Spleen (tissue), 11 donors: Measurements from ENCODE around the gene OR2W1. TPM values are rescaled to one million over a fixed set of nuclear protein-coding genes. Genes with fewer than 3 reads are reported as not detected.

Experiments
- DNase-seq: peaks from one replicate; pipeline ENCODE4 v3.0.0-alpha.2; 2020
- H3K27ac ChIP-seq, 8 donors: fragments of 200-600 bp; sonication (generic) in 7 of 8; 1 replicate in 4 of 8; 2 replicates in 4 of 8; pipeline versions ENCODE4 v1.5.0 to v1.8.0; 2016 to 2021; ENCODE audit warnings: inconsistent platforms in 4 of 8, mild to moderate bottlenecking in 4 of 8, moderate library complexity in 1 of 8
- H3K27me3 ChIP-seq, 7 donors: fragments of 200-600 bp; sonication (generic) in 6 of 7; replicated peaks in 1 of 7; 1 replicate in 4 of 7; 2 replicates in 3 of 7; pipeline versions ENCODE4 v1.5.0 to v1.8.0; 2016 to 2021; ENCODE audit warnings: inconsistent platforms in 3 of 7, mild to moderate bottlenecking in 1 of 7
- H3K36me3 ChIP-seq, 6 donors: fragments of 200-600 bp; sonication (generic) in 5 of 6; 1 replicate in 4 of 6; 2 replicates in 2 of 6; pipeline versions ENCODE4 v1.5.0 to v1.8.0; 2016 to 2021; ENCODE audit warnings: inconsistent platforms in 2 of 6
- H3K4me1 ChIP-seq, 6 donors: fragments of 200-600 bp; sonication (generic) in 5 of 6; 1 replicate in 3 of 6; 2 replicates in 3 of 6; pipeline versions ENCODE4 v1.5.0 to v1.8.0; 2016 to 2021; ENCODE audit warnings: inconsistent platforms in 3 of 6
- H3K4me3 ChIP-seq, 8 donors: fragments of 200-600 bp; sonication (generic) in 7 of 8; 1 replicate in 4 of 8; 2 replicates in 4 of 8; pipeline versions ENCODE4 v1.5.0 to v1.8.0; 2016 to 2021; ENCODE audit warnings: inconsistent platforms in 4 of 8, mild to moderate bottlenecking in 4 of 8, moderate library complexity in 2 of 8
- H3K9me3 ChIP-seq, 8 donors: fragments of 200-600 bp; sonication (generic) in 7 of 8; 1 replicate in 4 of 8; 2 replicates in 4 of 8; pipeline versions ENCODE4 v1.5.0 to v1.8.0; 2016 to 2021; ENCODE audit warnings: inconsistent platforms in 4 of 8
- POLR2A ChIP-seq, 3 donors: fragments of 450-650 bp; IDR thresholded peaks; one replicate each; pipeline ENCODE4 v1.5.1; 2017; ENCODE audit warnings: antibody characterized with exemption in 3 of 3, mild to moderate bottlenecking in 1 of 3
- POLR2AphosphoS5 ChIP-seq, 3 donors: sonication (generic); formaldehyde crosslinking; IDR thresholded peaks; one replicate each; pipeline ENCODE4 v1.5.1; 2017; ENCODE audit warnings: antibody characterized with exemption in 3 of 3
- WGBS, 5 donors: extraction: QIAGEN DNeasy Blood & Tissue Kit in 3 of 5; methylation state at CpG; one replicate each; pipeline versions ENCODE4 v1.1.5 to v1.1.7; 2013 to 2018; 5-methylcytosine and 5-hydroxymethylcytosine counted together
- intact Hi-C: fragments of 100-400 bp; cut with DNase I; formaldehyde crosslinking; loops from one replicate; pipeline ENCODE4 v1.15.0; 2023; ENCODE audit warnings: low total_unique reads
- polyA plus RNA-seq, 3 donors: library from polyadenylated mRNA; stranded (reverse); fragments of 200-250 nt; gene quantifications; one replicate each; pipeline ENCODE4 v1.2.1, GENCODE V29; 2013
- total RNA-seq, 7 donors: library from RNA; depleted of rRNA in 3 of 7; stranded (reverse); fragments of >200 nt in 3 of 7; fragmentation: NEBNext Ultra II Directional in 4 of 7; extraction: Animal tissue kit (Norgen Biotek cat#: 25700) in 4 of 7; gene quantifications; one replicate each; pipeline versions ENCODE4 v1.1.0 to v1.2.1, GENCODE V29; 2016 to 2021
- TF ChIP-seq, protein P1 (sequence below), 11 experiments: fragments of 200-600 bp in 7 of 11; fragments of 450-650 bp in 4 of 11; sonication (generic) in 4 of 11; IDR thresholded peaks in 8 of 11; conservative IDR thresholded peaks in 3 of 11; 1 replicate in 7 of 11; 2 replicates in 4 of 11; pipeline versions ENCODE4 v1.4.0 to v1.8.0; 2016 to 2021; ENCODE audit warnings: antibody characterized with exemption in 11 of 11, inconsistent platforms in 4 of 11, mild to moderate bottlenecking in 1 of 11
- donor health status: healthy with polysubstance abuse.
- donor health status: DM: no; HTN: no; CAD: no; lungs with moderate emphysema.
- donor health status: DM: no; HTN: no; CAD: no.
- donor health status: Bipolar disorder and iron deficiency.
- donor health status: healthy.
- donor health status: DM: no; HTN: no; CAD: no.
- donor health status: DM: yes; HTN: yes; CAD: no.

The OR2W1 gene
- total and polyA plus RNA-seq, 10 donors: not detected

DNA sequence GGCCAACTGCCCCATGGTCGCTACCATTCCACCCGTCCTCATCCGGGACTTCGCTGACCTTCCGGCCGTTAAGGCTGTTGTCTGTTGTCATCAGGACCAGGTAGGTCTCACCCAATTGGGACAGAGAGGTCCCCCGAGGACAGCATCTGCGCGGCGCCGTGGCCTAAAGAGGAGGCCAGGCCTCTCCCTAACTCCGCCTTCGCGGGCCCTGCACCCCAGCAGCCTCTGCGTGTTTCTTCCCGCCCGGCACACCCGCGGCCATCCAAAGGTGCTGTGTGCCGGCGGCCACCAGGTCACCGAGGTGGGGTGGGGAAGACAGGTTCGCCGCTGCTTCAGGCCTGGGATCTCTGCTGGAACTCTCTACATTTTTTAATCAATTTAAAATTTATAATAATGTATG lies 9.0 kb downstream of the OR2W1 start:
- Histone ChIP-seq H3K9me3 (no peaks in the 10 kb centered on the region), H3K4me1 (no peaks in the 10 kb centered on the region), H3K36me3 (no peaks in the 10 kb centered on the region), H3K27me3 (peaks cover 0 to 19% (median 0%) of the 10 kb centered on the region in 7 donors), H3K4me3 (no peak overlapping the region), H3K27ac (no peak overlapping the region)
- WGBS, 5 donors: 92 to 95% (median 93%) methylated on average over 24 of the region's 24 CpGs
- DNase-seq: no peak
- intact Hi-C loops: no loop called here
- TF ChIP-seq POLR2AphosphoS5 (IDR thresholded peaks at IDR 0.05): no peak
- TF ChIP-seq POLR2A (IDR thresholded peaks at IDR 0.05): no peak
- TF ChIP-seq, protein P1, sequence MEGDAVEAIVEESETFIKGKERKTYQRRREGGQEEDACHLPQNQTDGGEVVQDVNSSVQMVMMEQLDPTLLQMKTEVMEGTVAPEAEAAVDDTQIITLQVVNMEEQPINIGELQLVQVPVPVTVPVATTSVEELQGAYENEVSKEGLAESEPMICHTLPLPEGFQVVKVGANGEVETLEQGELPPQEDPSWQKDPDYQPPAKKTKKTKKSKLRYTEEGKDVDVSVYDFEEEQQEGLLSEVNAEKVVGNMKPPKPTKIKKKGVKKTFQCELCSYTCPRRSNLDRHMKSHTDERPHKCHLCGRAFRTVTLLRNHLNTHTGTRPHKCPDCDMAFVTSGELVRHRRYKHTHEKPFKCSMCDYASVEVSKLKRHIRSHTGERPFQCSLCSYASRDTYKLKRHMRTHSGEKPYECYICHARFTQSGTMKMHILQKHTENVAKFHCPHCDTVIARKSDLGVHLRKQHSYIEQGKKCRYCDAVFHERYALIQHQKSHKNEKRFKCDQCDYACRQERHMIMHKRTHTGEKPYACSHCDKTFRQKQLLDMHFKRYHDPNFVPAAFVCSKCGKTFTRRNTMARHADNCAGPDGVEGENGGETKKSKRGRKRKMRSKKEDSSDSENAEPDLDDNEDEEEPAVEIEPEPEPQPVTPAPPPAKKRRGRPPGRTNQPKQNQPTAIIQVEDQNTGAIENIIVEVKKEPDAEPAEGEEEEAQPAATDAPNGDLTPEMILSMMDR (IDR thresholded peaks at IDR 0.05 in 8 of 11, conservative IDR thresholded peaks at IDR 0.05 in 3 of 11): no peak

DNA sequence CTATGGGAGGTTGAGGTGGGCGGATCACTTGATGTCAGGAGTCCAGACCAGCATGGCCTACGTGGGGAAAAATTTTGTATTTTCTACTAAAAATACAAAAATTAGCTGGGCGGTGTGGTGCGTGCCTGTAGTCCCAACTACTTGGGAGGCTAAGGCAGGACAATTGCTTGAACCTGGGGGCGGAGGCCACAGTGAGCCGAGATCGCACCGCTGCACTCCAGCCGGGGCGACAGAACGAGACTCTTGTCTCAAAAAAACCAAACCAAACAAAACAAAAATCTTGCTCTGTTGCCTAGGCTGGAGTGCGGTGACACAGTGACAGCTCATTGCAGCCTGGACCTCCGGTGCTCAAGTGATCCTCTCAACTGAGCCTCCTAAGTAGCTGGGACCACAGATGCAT lies 16.2 kb downstream of the OR2W1 start:
- WGBS, 5 donors: 90 to 96% (median 91%) methylated on average over 13 of the region's 13 CpGs
- Histone ChIP-seq H3K36me3 (no peaks in the 10 kb centered on the region), H3K9me3 (no peaks in the 10 kb centered on the region), H3K4me3 (no peak overlapping the region), H3K27ac (no peak overlapping the region), H3K4me1 (no peaks in the 10 kb centered on the region), H3K27me3 (peaks cover 0 to 52% (median 7%) of the 10 kb centered on the region in 7 donors)
- DNase-seq: no peak
- intact Hi-C loops: no loop called here
- no peak for TF ChIP-seq POLR2AphosphoS5 (IDR thresholded peaks at IDR 0.05)
- TF ChIP-seq, protein P1 (IDR thresholded peaks at IDR 0.05 in 8 of 11, conservative IDR thresholded peaks at IDR 0.05 in 3 of 11): no peak
- TF ChIP-seq POLR2A (IDR thresholded peaks at IDR 0.05): no peak

DNA sequence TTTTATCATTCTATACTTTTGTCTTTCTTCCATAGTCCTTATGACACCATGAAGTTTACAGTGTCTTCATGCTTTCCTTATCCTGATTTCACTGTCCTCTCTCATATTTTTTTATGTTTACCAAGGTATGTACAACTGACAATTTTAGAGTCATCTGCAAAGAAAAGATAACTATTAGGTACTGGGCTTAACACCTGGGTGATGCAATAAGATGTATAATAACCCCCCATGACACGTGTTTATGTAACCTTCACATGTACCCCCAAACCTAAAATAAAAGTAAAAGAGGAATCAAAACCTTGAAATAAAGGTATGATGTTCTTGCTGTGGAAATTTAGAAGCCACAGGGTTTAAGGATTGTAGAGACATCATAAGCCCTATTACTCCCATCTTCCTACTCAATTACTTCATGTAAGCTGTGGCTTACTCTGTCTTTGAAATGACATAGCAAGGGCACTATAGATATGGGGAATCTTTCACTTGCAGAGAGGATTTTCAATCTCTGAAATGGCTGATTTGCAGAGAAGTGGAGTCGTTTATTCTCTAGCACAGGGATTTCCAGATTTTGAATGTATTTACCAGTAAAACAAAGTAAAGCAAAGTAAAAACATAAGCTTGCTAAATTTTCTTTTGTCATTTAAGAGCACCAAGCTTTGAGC lies 18.9 kb downstream of the OR2W1 start:
- Histone ChIP-seq H3K27me3 (peaks cover 0 to 68% (median 11%) of the 10 kb centered on the region in 7 donors), H3K4me1 (no peaks in the 10 kb centered on the region), H3K9me3 (peaks cover 0 to 10% (median 0%) of the 10 kb centered on the region in 8 donors), H3K36me3 (no peaks in the 10 kb centered on the region), H3K4me3 (no peak overlapping the region), H3K27ac (no peak overlapping the region)
- WGBS, 5 donors: 38 to 54% (median 44%) methylated on average over 2 of the region's 2 CpGs
- TF ChIP-seq POLR2A (IDR thresholded peaks at IDR 0.05) (no peak), POLR2AphosphoS5 (IDR thresholded peaks at IDR 0.05) (no peak)
- TF ChIP-seq, protein P1 (IDR thresholded peaks at IDR 0.05 in 8 of 11, conservative IDR thresholded peaks at IDR 0.05 in 3 of 11): no peak
- no peak for DNase-seq
- intact Hi-C loops: no loop called here

DNA sequence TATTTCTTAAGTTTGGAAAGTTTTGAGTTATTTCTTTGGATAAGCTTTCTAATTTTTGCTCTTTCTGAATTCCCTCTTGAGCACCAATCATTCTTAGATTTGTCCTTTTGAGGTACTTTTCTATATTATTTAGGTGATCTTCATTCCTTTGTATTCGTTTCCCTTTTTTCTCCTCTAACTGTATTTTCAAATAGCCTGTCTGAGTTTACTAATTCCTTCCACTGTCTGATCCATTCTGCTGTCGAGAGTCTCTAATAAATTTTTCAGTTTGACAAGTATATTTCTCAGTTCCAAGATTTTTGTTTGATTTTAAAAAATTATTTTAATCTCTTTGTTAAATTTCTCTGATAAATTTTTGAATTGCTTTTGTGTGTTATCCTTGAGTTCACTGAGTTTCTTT lies 23.5 kb downstream of the OR2W1 start:
- intact Hi-C loops: no loop called here
- Histone ChIP-seq H3K27me3 (peaks cover 0 to 71% (median 8%) of the 10 kb centered on the region in 7 donors), H3K4me1 (peaks cover 0 to 9% (median 9%) of the 10 kb centered on the region in 6 donors), H3K36me3 (no peaks in the 10 kb centered on the region), H3K4me3 (no peak overlapping the region), H3K27ac (no peak overlapping the region), H3K9me3 (peaks cover 0 to 10% (median 0%) of the 10 kb centered on the region in 8 donors)
- no peak for TF ChIP-seq POLR2AphosphoS5 (IDR thresholded peaks at IDR 0.05)
- TF ChIP-seq, protein P1 (IDR thresholded peaks at IDR 0.05 in 8 of 11, conservative IDR thresholded peaks at IDR 0.05 in 3 of 11): no peak
- TF ChIP-seq POLR2A (IDR thresholded peaks at IDR 0.05): no peak
- no peak for DNase-seq
- WGBS, 5 donors: 61 to 86% (median 75%) methylated on average over 2 of the region's 2 CpGs
